GM19035 (cell line): ENCODE measurements around the gene ILF2.
"Not testable (repeated sequence)": the region's sequence is repeated elsewhere in the genome, so short reads cannot be mapped to it uniquely, and the experiment has no call there.

Source experiments
- ATAC-seq: cut with Tn5 transposase; IDR thresholded peaks from one replicate; pipeline ENCODE4 v1.9.1; 2021; ENCODE audit not compliant: unreplicated experiment

Gene ILF2

DNA sequence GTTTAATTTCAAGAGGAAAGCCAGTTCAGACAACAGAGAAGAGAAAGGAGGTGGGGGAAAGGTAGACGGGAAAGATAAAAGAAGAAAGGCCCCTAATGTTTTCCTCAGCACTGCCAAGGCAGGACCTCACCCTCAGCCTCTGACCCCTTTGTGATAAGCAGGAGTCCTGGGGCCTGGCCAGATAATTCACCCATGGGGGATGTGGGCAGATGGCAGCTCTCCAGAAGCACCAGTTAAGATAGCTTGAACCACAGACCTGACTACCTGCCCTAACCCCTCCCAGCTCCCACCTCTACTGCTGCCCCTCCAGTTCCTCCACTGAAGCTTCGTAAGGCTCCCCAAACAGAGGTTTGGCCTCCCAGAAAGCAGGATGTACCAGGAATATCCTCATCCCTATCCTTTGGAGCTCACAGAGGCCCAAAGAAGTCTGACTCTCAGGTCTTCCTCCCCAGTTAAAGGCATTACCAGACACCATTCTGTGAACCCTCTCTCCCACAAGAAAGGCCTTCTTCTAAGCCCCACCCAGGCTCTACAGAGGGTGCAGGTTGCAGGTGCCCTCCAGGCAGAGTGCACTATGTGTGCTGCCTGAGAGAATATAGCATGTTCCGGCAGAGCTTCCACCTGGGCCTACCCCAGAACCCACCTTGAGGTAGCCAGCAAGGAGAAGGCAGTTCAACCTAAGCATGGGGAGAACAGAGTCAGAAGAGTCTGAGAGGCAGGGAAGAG, 21.5 kb downstream of the ILF2 start:
- ATAC-seq: no peak

DNA sequence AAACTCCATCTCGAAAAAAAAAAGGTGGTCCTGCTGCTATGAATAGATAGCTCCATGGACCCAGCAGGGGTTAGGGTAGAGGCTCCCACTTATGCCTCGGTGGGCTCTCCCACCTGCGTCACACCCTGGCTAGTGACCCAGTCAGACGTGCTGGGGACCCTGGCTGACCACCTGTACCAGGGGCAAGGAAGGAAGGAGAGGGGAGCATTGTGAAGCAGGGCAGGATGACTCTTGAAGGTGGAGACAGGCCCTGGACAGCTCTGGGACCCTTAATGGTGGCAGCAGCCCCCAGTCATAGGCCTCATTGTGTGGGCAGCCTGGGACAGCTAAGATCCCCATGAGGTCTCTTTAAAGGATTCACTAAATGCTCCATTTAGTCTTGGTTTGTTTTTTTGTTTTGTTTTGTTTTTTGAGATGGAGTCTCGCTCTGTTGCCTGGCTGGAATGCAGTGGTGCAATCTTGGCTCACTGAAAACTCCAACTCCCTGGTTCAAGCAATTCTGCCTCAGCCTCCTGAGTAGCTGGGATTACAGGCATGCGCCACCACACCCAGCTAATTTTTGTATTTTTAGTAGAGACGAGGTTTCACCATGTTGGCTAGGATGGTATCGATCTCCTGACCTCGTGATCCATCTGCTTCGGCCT, 22.7 kb downstream of the ILF2 start:
- no peak for ATAC-seq

DNA sequence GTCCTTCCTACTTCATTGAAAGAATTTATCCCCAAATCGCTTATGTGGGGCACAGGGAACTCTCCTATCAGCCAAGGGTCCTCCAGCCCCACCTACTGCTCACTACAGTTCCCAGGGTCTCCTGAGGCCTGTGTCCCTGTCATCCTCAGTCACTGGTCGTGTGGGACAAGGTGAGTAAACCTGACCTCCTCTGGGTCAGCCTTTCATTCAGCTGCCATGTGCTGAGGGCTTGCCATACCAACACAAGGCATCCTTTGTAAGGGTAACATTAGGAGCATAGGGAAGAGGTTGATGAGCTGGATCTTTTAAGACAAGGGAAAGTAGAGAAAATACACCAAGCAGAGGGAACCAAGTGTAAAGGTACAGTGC, 23.5 kb downstream of the ILF2 start:
- no peak for ATAC-seq

DNA sequence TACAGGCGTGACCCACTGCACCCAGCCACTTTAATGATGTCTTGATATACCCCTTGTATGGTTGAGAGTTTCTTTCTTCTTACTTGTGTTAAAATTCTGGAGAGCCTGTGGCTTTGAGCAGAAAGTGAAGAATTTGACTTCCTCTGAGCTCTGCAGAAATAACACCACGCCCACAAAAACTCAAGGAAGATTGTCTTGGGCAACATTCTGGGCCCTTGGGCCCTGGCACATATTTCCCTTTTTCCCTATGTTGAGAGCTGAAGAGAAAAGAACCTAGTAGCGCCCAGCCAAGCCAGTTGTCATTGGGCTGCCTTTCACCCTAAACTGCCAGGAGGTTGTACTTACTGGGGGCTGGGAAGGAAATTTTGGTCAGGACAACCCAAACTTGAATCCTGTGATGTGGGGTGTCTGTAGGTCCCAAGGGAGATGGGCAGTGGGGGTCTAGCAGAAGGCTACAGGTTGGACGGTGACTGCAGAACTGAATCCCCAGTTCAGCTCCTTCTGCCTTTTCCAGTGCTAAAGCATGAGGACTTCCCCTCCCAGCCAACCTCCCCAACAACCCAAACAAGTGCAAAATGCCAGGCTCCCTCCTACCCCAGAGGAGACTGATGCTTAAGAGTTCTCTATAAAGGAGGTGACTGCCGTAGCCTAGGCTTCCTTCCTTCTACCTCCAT, 24.0 kb downstream of the ILF2 start:
- no peak for ATAC-seq

DNA sequence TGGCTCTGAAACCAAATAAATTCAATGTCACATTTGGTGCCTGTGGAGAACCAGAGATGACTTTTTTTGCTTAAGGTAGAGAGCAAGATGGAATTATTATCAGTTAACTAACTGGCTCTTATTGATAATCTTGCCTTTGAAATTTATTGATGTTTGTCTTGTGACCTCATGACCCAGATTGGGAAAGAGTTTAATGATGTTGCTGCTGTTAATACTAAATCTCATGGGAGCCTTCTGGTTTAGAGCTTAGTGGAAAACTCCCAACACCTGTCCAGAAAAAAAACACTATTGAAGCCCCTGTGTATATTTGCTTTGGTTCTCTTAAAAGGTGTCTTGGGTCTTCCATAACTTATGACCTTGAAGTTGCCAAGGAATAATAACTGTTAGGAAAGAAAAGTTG, 27.0 kb downstream of the ILF2 start:
- no peak for ATAC-seq

DNA sequence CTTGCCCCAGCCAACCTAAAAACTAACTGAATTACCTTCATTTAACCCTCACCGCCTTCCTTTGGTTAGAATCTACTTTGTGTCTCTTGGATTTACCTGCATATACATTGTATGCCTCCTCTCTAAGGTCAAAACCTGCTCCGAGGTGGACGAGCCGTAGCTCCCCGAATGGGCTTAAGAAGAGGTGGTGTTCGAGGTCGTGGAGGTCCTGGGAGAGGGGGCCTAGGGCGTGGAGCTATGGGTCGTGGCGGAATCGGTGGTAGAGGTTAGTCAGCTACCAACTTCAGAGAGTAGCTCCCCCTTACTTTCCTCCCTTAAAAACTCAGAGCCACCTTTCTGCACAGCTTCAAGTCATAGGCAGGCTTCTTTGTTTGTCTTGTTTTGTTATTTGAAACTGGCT, 27.7 kb downstream of the ILF2 start:
- ATAC-seq: no peak

DNA sequence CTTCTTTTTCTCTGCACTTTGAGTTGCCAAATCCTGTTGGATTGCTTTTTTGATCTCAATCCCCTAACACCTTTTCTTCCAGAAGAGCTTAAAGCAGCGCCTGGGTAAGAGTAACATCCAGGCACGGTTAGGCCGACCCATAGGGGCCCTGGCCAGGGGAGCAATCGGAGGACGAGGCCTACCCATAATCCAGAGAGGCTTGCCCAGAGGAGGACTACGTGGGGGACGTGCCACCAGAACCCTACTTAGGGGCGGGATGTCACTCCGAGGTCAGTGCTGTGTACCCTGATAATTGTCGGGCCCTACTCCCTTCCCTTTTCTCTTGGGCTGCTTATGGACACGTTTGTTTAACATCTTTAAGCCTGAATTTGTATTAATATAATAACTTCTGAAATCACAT, 28.6 kb downstream of the ILF2 start:
- no peak for ATAC-seq

DNA sequence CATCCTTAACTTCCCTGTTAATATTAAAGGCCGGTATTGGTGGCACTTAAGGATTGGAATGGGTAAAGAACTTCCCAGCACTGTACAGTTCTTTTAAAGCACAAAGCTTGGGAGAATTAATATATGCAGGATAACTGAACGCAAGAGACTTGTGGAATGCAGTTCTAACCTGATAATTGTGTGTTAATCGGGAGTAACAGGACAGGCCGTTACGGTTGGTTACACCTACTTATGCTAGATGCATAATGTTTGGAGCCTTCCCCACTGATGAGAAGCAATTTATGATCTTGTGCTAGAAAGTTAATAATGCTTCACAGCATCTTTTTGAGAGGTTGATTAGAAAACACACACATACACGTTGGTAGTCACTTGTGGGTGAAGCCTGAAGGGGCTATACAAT, 29.9 kb downstream of the ILF2 start:
- no peak for ATAC-seq

DNA sequence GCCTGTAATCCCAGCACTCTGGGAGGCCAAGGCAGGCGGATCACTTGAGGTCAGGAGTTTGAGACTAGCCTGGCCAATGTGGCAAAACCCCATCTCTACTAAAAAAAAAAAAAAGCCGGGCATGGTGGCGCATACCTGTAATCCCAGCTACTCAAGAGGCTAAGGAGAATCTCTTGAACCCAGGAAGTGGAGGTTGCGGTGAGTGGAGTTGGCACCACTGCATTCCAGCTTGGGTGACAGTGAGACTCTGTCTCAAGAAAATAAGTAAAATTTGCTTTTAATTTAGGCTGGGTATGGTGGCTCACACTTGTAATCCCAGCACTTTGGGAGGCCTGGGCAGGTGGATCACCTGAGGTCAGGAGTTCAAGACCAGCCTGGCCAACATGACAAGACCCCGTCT, 30.6 kb downstream of the ILF2 start:
- ATAC-seq: not testable (repeated sequence)

DNA sequence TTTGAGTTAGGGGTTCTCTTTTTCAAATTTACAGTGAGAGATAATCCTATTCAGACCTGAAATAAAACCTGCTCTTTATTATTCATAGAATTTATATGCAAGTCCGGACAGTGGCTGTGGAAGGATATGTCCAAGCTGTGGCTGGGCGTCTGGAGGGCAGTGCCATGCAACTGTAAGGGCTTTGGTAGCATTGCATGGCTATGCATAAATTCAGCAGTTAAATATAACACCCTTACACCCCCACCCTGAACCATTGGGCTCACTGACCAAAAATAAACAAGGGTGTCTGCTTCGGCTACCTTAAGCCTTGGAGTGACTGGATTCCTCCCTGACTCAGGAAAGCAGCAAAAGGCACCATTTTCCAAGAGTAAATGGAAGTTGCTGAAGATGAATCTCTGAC, 31.5 kb downstream of the ILF2 start:
- no peak for ATAC-seq

DNA sequence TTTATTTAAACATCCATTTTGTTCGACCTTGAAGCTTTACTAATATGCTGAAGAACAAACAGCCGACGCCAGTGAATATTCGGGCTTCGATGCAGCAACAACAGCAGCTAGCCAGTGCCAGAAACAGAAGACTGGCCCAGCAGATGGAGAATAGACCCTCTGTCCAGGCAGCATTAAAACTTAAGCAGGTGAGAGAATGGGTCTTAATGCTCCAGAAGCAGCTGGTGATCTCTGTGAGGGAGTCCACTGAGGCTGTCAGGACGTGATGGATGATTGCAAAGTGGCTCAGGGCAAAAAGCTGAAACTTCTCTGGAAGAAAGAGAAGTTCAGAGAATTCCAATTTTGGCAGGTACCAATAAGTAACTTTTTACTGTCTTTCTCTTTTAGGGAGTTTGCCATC, 32.5 kb downstream of the ILF2 start:
- ATAC-seq: no peak

DNA sequence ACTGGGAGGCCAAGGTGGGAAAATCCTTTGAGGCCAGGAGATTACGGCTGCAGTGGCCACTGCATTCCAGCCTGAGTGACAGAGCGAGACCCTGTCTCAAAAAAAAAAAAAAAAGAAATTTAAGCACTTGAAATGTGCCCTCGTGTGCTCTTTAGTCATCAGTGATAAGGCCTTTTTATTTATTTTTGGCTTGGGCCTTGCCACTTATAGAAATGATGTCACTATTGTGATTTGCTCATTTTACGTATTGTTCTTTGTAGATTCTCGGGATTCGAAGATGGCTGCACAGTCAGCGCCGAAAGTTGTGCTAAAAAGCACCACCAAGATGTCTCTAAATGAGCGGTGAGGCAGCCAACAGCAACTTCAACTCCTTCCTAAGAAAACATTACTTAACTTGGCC, 34.5 kb downstream of the ILF2 start:
- ATAC-seq: no peak

DNA sequence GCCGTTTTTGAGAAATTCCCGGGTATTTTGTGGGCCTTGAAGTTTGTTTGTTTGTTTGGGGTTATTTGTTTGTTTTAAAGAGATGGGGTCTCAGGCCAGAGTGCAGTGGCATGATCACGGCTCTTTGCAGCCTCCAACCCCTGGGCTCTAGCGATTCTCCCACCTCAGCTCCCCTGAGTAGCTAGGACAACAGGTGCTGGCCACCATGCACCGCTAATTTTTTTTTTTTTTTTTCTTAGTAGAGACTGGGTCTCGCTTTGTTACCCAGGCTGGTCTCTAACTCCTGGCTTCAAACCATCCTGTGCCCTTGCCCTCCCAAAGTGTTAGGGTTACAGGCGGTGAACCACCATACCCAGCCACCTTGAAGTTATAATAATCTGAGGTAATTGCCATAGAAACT, 34.9 kb downstream of the ILF2 start:
- ATAC-seq: no peak

DNA sequence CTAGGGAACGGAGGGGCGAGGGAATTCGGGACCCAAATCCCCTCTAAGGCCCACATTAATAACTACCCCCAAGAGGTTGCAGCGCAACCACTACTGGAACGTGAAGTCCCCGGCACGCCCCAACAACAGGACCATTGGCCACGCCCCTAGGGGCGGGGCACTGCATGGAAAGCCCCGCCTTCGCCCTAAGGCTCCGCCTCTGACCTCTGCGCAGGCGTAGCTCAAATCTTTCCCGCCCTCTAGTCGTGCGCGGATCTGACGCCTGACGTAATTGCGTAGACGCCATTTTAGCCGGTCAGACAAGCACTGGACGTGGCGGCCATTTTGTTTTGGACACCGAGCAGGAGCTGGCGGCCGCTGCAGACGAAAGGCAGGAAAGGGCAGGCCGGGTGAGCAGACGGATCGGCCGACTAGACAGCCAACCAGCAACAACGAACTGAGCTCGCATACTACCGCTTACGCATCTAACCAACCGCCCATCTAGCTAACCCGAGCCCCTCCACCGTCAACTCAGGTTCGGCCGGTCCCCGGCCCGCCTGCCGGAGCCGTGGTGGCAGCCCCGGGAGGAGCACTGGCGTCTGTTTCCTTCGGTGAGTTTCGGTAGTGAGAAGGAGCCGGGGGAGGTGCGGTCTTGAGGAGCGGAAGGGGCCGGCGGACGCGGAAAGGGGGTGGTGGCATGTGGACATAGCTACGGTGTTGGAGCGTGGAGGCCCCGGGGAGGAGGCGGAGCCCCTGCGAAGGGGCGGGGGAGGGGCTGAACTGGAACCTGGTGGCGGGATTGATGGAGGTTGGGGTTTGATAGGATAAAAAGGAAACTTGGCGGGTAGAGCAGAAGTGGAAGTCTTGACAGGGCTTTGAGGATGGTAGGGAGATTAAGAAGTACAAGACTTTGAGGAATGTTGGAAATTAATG, 36.8 kb downstream of the ILF2 start, which contains the start of gene CHTOP:
CHTOP (plus strand) TSS at position 313 of the 912 bp plus-strand sequence. CDS start 2,523 bp downstream, outside the sequence.
- peak; percentile 93 for ATAC-seq

DNA sequence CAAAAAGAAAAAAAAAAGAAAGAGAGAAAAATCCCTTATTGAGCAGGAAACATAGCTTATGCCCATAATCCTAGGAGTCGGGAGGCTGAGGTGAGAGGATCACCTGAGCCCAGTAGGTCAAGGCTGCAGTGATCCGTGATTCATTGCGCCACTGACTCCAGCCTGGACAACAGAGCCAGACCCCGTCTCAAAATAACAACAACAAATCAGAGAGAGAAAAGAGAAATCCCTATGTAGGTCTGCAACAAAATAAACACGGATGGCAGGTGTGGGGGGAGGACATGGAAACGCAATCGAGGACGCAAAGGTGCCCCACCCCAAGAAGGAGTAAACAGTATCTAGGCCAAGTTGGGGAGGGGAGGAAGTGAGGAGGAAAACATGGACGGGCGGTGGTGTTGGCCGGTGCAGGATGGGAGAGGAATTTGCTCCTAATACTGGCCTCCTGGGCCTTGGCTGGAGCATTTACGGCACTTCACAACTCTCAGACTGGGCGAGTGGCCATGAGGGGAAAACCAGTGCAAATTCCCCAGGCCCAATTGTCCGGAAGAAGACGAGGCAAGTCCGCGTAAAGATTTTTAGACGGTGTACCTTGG, 37.5 kb downstream of the ILF2 start:
- no peak for ATAC-seq

DNA sequence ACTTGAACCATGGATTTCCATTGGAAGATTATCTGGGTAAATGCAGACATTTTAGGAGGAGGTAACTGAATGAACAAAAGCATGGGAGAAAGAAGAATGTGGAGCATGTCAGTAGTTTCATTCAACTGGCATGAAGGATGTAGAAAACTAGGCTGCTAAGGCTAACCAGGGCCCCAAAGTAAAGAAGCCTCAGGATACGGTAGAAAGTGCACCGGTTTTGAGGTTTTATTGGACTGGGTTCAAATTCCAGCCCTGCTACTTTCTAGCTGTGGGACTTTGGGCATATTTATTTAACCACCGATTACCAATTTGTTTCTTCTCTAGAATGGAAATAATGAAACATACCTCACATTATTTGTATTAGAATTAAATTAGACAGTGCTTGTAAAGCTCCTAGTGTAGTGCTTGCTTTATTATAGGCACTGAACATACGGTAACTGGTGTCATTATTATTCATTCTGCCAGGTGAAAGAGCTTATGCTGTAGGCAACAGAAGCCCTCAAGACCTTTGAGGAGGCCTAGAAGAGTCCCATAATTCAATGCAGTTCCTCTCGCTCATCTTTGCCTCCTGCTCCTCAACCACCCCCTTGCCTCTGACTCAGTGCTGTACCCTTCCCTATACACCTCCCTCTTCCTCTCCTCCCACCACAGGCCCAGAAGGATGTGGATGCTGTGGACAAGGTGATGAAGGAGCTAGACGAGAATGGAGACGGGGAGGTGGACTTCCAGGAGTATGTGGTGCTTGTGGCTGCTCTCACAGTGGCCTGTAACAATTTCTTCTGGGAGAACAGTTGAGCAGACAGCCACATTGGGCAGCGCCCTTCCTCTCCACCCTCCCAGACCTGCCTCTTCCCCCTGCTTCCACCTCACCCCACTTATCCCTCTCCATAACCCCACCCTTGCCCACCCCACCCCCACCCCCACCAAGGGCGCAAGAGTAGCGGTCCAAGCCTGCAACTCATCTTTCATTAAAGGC, 39.5 kb downstream of the ILF2 start:
- no peak for ATAC-seq

DNA sequence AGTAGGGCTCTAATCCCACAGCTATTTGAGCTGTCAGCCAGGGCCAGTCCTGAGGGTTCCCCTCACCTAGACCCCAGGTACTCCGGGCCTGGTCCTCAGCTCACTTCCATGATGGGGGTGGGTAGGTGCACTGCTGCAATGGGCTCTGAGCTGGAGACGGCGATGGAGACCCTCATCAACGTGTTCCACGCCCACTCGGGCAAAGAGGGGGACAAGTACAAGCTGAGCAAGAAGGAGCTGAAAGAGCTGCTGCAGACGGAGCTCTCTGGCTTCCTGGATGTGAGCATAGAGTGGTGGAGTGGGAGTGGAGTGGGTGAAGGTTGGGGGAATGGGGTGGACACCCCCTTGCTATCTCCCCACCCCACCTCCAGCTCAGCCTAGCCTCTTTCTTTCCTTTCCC, 40.4 kb downstream of the ILF2 start:
- no peak for ATAC-seq

DNA sequence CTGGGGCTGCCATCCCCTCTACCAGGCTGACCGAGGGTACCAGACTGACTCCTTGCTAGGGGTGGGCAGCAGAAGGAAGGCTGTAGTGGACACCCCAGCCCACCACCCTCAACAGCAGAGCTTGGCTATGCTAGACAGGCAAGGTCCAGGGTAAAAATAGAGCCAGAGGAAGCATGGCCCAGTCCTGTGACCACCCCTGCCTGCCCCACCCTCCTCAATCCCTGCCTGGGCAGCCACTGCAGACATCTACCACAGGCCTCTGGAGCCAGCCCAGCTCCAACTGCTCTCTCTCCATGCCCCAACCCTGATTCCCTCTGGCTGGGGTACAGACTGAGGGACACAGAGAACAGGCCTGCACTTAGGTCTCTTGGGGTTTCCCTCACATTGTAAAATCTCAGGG, 40.8 kb downstream of the ILF2 start:
- no peak for ATAC-seq

DNA sequence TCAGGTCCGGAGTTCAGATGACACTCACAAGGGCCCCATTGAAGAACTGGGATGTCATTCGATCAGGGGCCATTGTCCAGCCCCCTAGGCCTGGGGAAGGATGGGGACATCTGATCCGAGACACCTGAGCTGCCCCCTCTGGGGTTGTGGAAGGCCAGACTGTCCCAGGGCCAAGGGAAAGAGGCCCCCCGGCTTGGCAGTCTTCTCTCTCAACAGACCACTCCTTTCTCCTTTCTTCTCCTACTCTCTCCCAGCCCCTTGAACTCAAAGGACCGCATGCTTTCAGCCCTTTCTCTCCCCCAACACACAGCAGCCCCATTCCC, 41.5 kb downstream of the ILF2 start:
- ATAC-seq: no peak
